HCT116 (cell line): ENCODE measurements around the gene BRINP3. TPM values are rescaled to one million over a fixed set of nuclear protein-coding genes. Genes with fewer than 3 reads are reported as not detected.

Experiments
- ATAC-seq: fragments of 200-7000 bp; cut with Tn5 transposase; 2 replicates; pipeline ENCODE4 v1.9.1; 2020; ENCODE audit warnings: mild to moderate bottlenecking, moderate library complexity
- BruUV-seq: library from RNA; stranded (reverse); fragments of 400-500 nt; replicated peaks from 2 replicates; lab custom pipeline; 2021; lab: Mats Ljungman, UMichigan
- CTCF ChIA-PET: fragments of 300-600 bp; sonication (Branson Sonifier 250); formaldehyde crosslinking; loops from one replicate; lab custom pipeline; 2021; ENCODE audit warnings: antibody characterized with exemption; lab: Charles Lee
- POLR2A ChIA-PET: fragments of 300-600, 350-600 bp; sonication (Branson Sonifier 250); formaldehyde crosslinking; loops from one replicate; lab custom pipeline; 2021; ENCODE audit warnings: antibody characterized with exemption; lab: Charles Lee
- RAD21 ChIA-PET, 2 experiments: fragments of 300-600 bp; sonication (Branson Sonifier 250); formaldehyde crosslinking; loops; one replicate each; lab custom pipeline; 2023; ENCODE audit warnings: low total read pairs in 2 of 2; ENCODE audit not compliant: uncharacterized antibody in 2 of 2, unreplicated experiment in 2 of 2, low non-redundant PET in 1 of 2; lab: Charles Lee
- DNase-seq: peaks from one replicate; pipeline ENCODE4 v3.0.0-alpha.2; 2010; ENCODE audit warnings: low read depth, low spot score
- H2AFZ ChIP-seq: fragments of 200-600 bp; shearing (Covaris generic), sonication (generic); 2 replicates; pipeline ENCODE4 v1.6.1; 2017; ENCODE audit warnings: low read depth, mixed run types, mixed read lengths, antibody characterized with exemption, low read length; ENCODE audit not compliant: poor library complexity, severe bottlenecking
- H3K27ac ChIP-seq: 2 replicates; pipeline ENCODE4 v1.5.1; 2012; ENCODE audit warnings: low read depth, low read length
- H3K27me3 ChIP-seq: fragments of 200-600 bp; sonication (generic); 2 replicates; pipeline ENCODE4 v1.6.1; 2016; ENCODE audit warnings: mixed run types, low read length, mixed read lengths; ENCODE audit not compliant: insufficient read depth
- H3K36me3 ChIP-seq, 2 experiments: fragments of 200-500 bp in 1 of 2; fragments of 200-600 bp in 1 of 2; sonication (Bioruptor generic) in 1 of 2; sonication (generic) in 1 of 2; 2 replicates each; pipeline versions ENCODE4 v1.5.1 to v1.6.1; 2014 to 2016; ENCODE audit warnings: low read length in 2 of 2, inconsistent platforms in 1 of 2, mixed read lengths in 1 of 2, mixed run types in 1 of 2; ENCODE audit not compliant: insufficient read depth in 2 of 2, control insufficient read depth in 1 of 2
- H3K4me1 ChIP-seq, 2 experiments: fragments of 200-600 bp in 1 of 2; sonication (generic) in 1 of 2; 2 replicates each; pipeline versions ENCODE4 v1.5.1 to v1.6.1; 2012 to 2017; ENCODE audit warnings: low read length in 2 of 2, inconsistent platforms in 1 of 2, mild to moderate bottlenecking in 1 of 2, mixed read lengths in 1 of 2, mixed run types in 1 of 2, moderate library complexity in 1 of 2; ENCODE audit not compliant: insufficient read depth in 2 of 2, control insufficient read depth in 1 of 2
- H3K4me2 ChIP-seq: fragments of 200-600 bp; sonication (generic); 2 replicates; pipeline ENCODE4 v1.6.1; 2017; ENCODE audit warnings: mixed run types, low read length, mixed read lengths
- H3K4me3 ChIP-seq, 2 experiments: fragments of 200-600 bp in 1 of 2; sonication (generic) in 1 of 2; replicated peaks in 1 of 2; 2 replicates each; pipeline ENCODE4 v1.5.1; 2011 to 2016; ENCODE audit warnings: low read length in 2 of 2, control low read depth in 1 of 2, low read depth in 1 of 2, mild to moderate bottlenecking in 1 of 2, mixed read lengths in 1 of 2, mixed run types in 1 of 2
- H3K79me2 ChIP-seq: fragments of 200-600 bp; sonication (generic); 2 replicates; pipeline ENCODE4 v1.6.1; 2017; ENCODE audit warnings: mild to moderate bottlenecking, mixed run types, low read length, moderate library complexity, mixed read lengths; ENCODE audit not compliant: insufficient read depth
- H3K9ac ChIP-seq: fragments of 200-600 bp; sonication (generic); 2 replicates; pipeline ENCODE4 v1.6.1; 2016; ENCODE audit warnings: low read length, mixed read lengths
- H3K9me2 ChIP-seq: fragments of 200-600 bp; sonication (generic), shearing (Covaris generic); 2 replicates; pipeline ENCODE4 v1.6.1; 2017; ENCODE audit warnings: mixed run types, mild to moderate bottlenecking, moderate library complexity; ENCODE audit not compliant: insufficient read depth
- H3K9me3 ChIP-seq, 2 experiments: fragments of 200-500 bp in 1 of 2; fragments of 200-600 bp in 1 of 2; sonication (Bioruptor generic) in 1 of 2; sonication (generic) in 1 of 2; 2 replicates each; pipeline ENCODE4 v1.6.1; 2014 to 2017; ENCODE audit warnings: low read length in 2 of 2, mixed read lengths in 2 of 2, inconsistent platforms in 1 of 2, low read depth in 1 of 2, mild to moderate bottlenecking in 1 of 2, mixed run types in 1 of 2, moderate library complexity in 1 of 2; ENCODE audit not compliant: control insufficient read depth in 1 of 2, insufficient read depth in 1 of 2
- H4K20me1 ChIP-seq: fragments of 200-600 bp; sonication (generic), shearing (Covaris generic); 2 replicates; pipeline ENCODE4 v1.6.1; 2017; ENCODE audit warnings: mixed run types, mild to moderate bottlenecking, moderate library complexity; ENCODE audit not compliant: insufficient read depth
- ATF3 ChIP-seq: IDR thresholded peaks from 2 replicates; pipeline ENCODE4 v1.6.1; 2012
- CBX3 ChIP-seq: IDR thresholded peaks from 2 replicates; pipeline ENCODE4 v1.6.1; 2012; ENCODE audit warnings: low read depth
- ELF1 ChIP-seq: IDR thresholded peaks from 2 replicates; pipeline ENCODE4 v1.6.1; 2012; ENCODE audit warnings: low read depth, borderline replicate concordance
- EZH2 ChIP-seq: fragments of 200-600 bp; sonication (generic); IDR thresholded peaks from 2 replicates; pipeline ENCODE4 v1.6.1; 2017; ENCODE audit warnings: antibody characterized with exemption, mixed run types
- POLR2AphosphoS5 ChIP-seq: IDR thresholded peaks from 2 replicates; pipeline ENCODE4 v1.6.1; 2011; ENCODE audit warnings: mild to moderate bottlenecking, low read depth, low read length, moderate library complexity
- REST ChIP-seq: IDR thresholded peaks from 2 replicates; pipeline ENCODE4 v1.6.1; 2012; ENCODE audit warnings: low read depth
- SIN3A ChIP-seq: IDR thresholded peaks from 2 replicates; pipeline ENCODE4 v1.6.1; 2012; ENCODE audit warnings: low read depth
- SP1 ChIP-seq: IDR thresholded peaks from 2 replicates; pipeline ENCODE4 v1.6.1; 2012; ENCODE audit warnings: low read depth
- TCF7L2 ChIP-seq: IDR thresholded peaks from 2 replicates; pipeline ENCODE4 v1.7.0; 2011; ENCODE audit warnings: borderline replicate concordance, inconsistent platforms; ENCODE audit not compliant: insufficient read depth, insufficient read length; ENCODE audit errors: extremely low read depth
- YY1 ChIP-seq: IDR thresholded peaks from 2 replicates; pipeline ENCODE4 v1.6.1; 2011; ENCODE audit warnings: low read length, low read depth, moderate library complexity, mild to moderate bottlenecking; ENCODE audit not compliant: insufficient replicate concordance; ENCODE audit errors: extremely low read depth
- ZBTB33 ChIP-seq: IDR thresholded peaks from 2 replicates; pipeline ENCODE4 v1.6.1; 2011; ENCODE audit warnings: mild to moderate bottlenecking, low read length, moderate library complexity; ENCODE audit not compliant: insufficient replicate concordance; ENCODE audit errors: extremely low read depth
- ZFX ChIP-seq: fragments of 450-650 bp; IDR thresholded peaks from 2 replicates; pipeline ENCODE4 v1.6.1; 2017
- intact Hi-C: fragments of 100-400 bp; cut with micrococcal nuclease; formaldehyde crosslinking; loops from 2 replicates; pipeline ENCODE4 v1.10.0; 2022
- total RNA-seq: library from RNA; stranded (reverse); gene quantifications from one replicate; pipeline ENCODE4 v1.2.1, GENCODE V29; 2021; ENCODE audit not compliant: unreplicated experiment

Gene BRINP3
- total RNA-seq, 1 experiment from 2014 or later, result not detected

- no peak for TF ChIP-seq SP1
- TF ChIP-seq SIN3A, result no peak
- TF ChIP-seq ZFX, result no peak
- no peak for TF ChIP-seq TCF7L2
- no peak for TF ChIP-seq REST
- no peak for TF ChIP-seq ZBTB33
These were observed 272.0 kb downstream of the BRINP3 start (continued) for GRCh38 chr1:190205713-190206112.

GRCh38 chr1:190196020-190196419, 281.6 kb downstream of the BRINP3 start:
- no peak for ATAC-seq
- BruUV-seq, result no TSS peak
- Histone ChIP-seq H4K20me1 (no peaks in the 10 kb centered on the region), H3K4me2 (no peak overlapping the region), H3K36me3 (no peaks in the 10 kb centered on the region), H3K27me3 (no peaks in the 10 kb centered on the region), H3K9me2 (no peaks in the 10 kb centered on the region), H3K27ac (no peak overlapping the region), H3K4me3 (no peak overlapping the region), H3K4me1 (no peaks in the 10 kb centered on the region), H3K79me2 (no peaks in the 10 kb centered on the region), H2AFZ (no peak overlapping the region), H3K9ac (no peak overlapping the region), H3K9me3 (no peaks in the 10 kb centered on the region)
- POLR2A ChIA-PET, result no interaction called here
- RAD21 ChIA-PET, result no interaction called here
- CTCF ChIA-PET, result no interaction called here
- DNase-seq, result no peak
- intact Hi-C loops, result no loop called here
- TF ChIP-seq SP1 (no peak), ELF1 (no peak), ATF3 (no peak), YY1 (no peak), ZBTB33 (no peak), REST (no peak), CBX3 (no peak), SIN3A (no peak), POLR2AphosphoS5 (no peak), EZH2 (no peak)
